ENCODE measurements around the gene OR8A1.

The OR8A1 gene

DNA sequence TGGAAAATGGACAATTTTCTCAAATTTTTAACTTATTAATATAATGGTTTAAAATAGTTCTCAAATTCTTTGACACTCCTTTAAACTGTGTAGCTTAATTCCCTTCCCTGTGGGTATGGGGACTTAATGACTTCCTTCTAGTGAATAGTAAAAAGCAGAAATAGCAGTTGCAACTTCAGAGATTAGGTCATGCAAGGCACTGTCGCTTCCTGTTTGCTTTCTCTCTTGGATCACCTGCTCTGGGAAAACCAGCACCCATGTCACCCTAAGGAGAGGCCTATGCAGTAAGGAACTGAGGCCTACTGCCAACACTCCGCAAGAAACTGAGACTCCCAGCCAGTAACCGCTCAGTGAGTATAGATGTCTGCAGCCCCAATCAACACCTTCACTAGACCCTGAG, 35.9 kb downstream of the OR8A1 start:
- FAIRE-seq: no peak
- TF ChIP-seq PAX5 (IDR thresholded peaks at IDR 0.05; ENCODE audit: insufficient read depth, low read length, severe bottlenecking) (no peak), POLR2A (IDR thresholded peaks at IDR 0.05; ENCODE audit: low read depth, low read length) (no peak)
- no peak for DNase-seq (ENCODE audit: insufficient read length, low spot score)

DNA sequence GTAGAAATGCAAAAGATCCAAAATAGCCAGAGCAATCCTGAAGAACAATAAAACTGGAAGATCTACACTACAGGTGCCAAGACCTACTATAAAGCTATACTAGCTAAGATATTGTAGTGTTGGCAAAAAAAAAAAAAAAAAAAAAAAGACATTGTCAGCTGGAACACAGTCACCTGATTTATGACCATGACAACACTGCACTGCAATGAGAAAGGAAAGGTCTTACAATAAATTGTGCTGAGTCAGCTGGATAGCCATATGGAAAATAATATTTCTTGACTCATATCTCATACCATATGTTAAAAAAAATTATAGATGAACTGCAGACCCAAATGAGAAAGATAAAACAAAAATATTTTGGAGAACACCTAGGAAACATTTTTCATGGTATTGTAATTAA, 38.4 kb downstream of the OR8A1 start:
- no peak for DNase-seq (ENCODE audit: insufficient read length, low spot score)
- no peak for FAIRE-seq
- no peak for TF ChIP-seq PAX5 (IDR thresholded peaks at IDR 0.05; ENCODE audit: insufficient read depth, low read length, severe bottlenecking)
- no peak for TF ChIP-seq SPI1 (IDR thresholded peaks at IDR 0.05; ENCODE audit: low read depth, low read length)
- TF ChIP-seq POU2F2 (IDR thresholded peaks at IDR 0.05; ENCODE audit: low read depth, low read length): no peak
- no peak for TF ChIP-seq POLR2AphosphoS5 (IDR thresholded peaks at IDR 0.05; ENCODE audit: low read depth, low read length)
- TF ChIP-seq TAF1 (IDR thresholded peaks at IDR 0.05; ENCODE audit: low read depth, low read length): no peak
- no peak for TF ChIP-seq POLR2A (IDR thresholded peaks at IDR 0.05; ENCODE audit: low read depth, low read length)

DNA sequence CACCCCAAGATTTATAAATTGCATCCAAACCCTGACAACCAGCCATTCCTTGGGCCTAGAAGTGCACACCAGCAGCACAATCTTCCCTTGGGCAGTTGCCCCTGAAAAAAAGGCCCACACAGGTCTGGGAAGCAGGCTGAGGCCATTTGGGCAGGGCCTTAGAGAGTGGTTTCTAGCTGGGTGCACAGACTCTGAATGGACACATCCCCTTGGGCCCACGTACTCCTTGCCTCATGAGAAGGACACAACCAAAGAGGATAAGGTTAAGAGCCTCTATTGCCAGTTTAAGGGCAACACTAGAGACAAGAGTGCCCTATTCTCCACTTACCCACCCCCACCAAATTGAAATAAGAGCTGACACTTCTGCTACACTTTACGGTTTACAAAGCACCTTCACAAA, 40.5 kb downstream of the OR8A1 start:
- FAIRE-seq (no peak), DNase-seq (ENCODE audit: insufficient read length, low spot score) (no peak)
- TF ChIP-seq TAF1 (IDR thresholded peaks at IDR 0.05; ENCODE audit: low read depth, low read length): no peak
- TF ChIP-seq POLR2AphosphoS5 (IDR thresholded peaks at IDR 0.05; ENCODE audit: low read depth, low read length): no peak
- TF ChIP-seq POU2F2 (IDR thresholded peaks at IDR 0.05; ENCODE audit: low read depth, low read length): no peak

DNA sequence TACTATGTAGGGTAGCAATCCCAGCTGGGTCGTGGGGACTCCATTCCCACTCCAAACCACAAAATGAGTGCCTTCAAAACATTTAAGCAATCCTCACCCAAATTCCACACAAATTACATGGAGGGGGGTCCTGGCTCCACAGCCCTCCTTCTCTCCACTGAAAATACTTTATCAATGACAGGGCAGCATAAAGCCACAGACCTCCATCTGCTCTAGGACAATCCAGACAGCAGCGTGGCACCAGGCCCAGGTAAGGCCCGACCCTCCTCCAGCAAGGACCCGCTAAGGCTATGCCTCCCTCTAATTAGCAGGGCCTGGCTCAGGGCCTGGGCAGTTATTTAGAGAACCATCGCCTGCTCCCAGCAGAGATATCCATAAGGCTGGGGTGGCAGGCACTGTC, 41.3 kb downstream of the OR8A1 start, which contains the start of gene PANX3:
TSS of gene PANX3 (plus strand) at position 365 of the 400 bp plus-strand sequence. CDS start 129 bp downstream, outside the sequence.
- DNase-seq (ENCODE audit: insufficient read length, low spot score): no peak
- TF ChIP-seq POU2F2 (IDR thresholded peaks at IDR 0.05; ENCODE audit: low read depth, low read length) (no peak), SPI1 (IDR thresholded peaks at IDR 0.05; ENCODE audit: low read depth, low read length) (no peak), POLR2A (IDR thresholded peaks at IDR 0.05; ENCODE audit: low read depth, low read length) (no peak), PAX5 (IDR thresholded peaks at IDR 0.05; ENCODE audit: insufficient read depth, low read length, severe bottlenecking) (no peak), POLR2AphosphoS5 (IDR thresholded peaks at IDR 0.05; ENCODE audit: low read depth, low read length) (no peak), TAF1 (IDR thresholded peaks at IDR 0.05; ENCODE audit: low read depth, low read length) (no peak)
- no peak for FAIRE-seq

DNA sequence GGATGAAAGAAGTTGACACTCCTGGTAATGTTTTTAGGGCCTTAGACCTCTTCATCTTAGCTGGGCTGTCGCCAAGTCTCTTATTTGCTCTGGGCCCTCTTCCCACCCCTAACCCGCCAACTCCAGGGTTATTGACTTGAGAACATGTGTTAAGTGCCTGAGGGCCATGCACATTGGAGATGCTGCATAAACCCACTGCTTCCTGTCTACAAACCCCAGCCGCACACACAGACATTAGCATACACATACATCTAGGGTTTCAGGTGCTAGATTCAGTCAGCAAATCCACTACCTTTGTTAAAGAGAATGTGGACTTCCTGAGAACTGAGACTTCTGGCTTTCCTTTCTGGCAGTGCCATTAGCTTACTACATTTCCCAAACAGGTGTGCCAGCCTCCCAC, 42.2 kb downstream of the OR8A1 start:
- FAIRE-seq (peak; percentile 5), DNase-seq (ENCODE audit: insufficient read length, low spot score) (no peak)
- TF ChIP-seq SPI1 (IDR thresholded peaks at IDR 0.05; ENCODE audit: low read depth, low read length) (no peak), POU2F2 (IDR thresholded peaks at IDR 0.05; ENCODE audit: low read depth, low read length) (peak; percentile 73; the same call in 1 of the 2 replicates)

DNA sequence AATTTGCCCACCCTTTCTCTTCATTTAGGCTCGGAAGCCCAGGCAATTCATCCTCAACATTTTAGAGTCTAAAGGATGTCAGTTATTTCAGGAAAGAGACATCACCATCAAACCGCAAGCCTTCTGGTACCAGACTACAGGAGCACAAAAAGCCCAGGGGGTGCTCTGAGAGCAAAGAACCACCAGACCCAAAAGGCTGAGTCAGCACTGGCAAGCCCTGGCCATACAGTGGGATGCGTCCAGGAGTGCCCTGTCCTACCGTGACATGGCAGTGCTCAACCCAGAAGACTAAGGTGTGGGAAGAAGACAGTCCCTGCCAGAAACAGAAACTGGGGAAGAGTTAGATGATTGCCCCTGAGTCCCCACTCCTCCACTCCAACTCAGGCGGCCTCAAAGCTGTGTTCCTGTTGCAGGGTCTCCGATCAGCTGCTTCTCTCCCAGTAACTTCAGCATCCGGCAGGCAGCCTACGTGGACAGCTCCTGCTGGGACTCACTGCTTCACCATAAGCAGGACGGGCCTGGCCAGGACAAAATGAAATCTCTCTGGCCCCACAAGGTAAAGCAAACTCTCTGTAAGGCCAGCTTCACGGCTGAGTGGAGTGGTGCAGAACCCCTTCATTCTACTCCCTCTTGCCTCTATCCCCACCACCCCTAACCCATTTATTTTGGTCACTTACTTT, 42.9 kb downstream of the OR8A1 start:
- TF ChIP-seq TAF1 (IDR thresholded peaks at IDR 0.05; ENCODE audit: low read depth, low read length): no peak
- no peak for TF ChIP-seq SPI1 (IDR thresholded peaks at IDR 0.05; ENCODE audit: low read depth, low read length)
- no peak for TF ChIP-seq POU2F2 (IDR thresholded peaks at IDR 0.05; ENCODE audit: low read depth, low read length)
- DNase-seq (ENCODE audit: insufficient read length, low spot score) (no peak), FAIRE-seq (no peak)

DNA sequence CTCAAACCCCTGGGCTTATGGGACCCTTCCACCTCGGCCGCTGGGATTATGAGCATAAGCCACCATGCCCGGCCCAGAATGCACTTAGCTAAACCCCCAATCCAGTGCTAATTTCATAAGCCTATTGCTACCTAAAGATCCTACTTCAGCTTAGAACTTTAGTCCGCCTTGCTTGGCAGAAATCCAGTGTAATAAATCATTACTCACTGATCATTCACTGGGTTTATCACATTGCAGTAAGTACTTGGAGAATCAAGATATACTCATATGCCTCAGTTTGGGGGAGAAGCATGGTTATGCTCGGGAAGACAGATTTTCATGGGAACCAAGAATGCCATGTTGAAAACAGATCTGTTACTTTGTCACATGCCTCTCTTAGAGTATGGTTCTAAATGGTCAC, 49.1 kb downstream of the OR8A1 start:
- TF ChIP-seq POU2F2 (IDR thresholded peaks at IDR 0.05; ENCODE audit: low read depth, low read length) (no peak), TAF1 (IDR thresholded peaks at IDR 0.05; ENCODE audit: low read depth, low read length) (no peak), SPI1 (IDR thresholded peaks at IDR 0.05; ENCODE audit: low read depth, low read length) (no peak), PAX5 (IDR thresholded peaks at IDR 0.05; ENCODE audit: insufficient read depth, low read length, severe bottlenecking) (no peak), POLR2AphosphoS5 (IDR thresholded peaks at IDR 0.05; ENCODE audit: low read depth, low read length) (no peak), POLR2A (IDR thresholded peaks at IDR 0.05; ENCODE audit: low read depth, low read length) (no peak)
- no peak for FAIRE-seq
- DNase-seq (ENCODE audit: insufficient read length, low spot score): no peak

Measured in GM12891 (cell line).